A673 (cell line): ENCODE measurements around the gene ASZ1.

Experiments used
- EZH2 ChIP-seq: fragments of 200-600 bp; sonication (generic); IDR thresholded peaks from 2 replicates; pipeline ENCODE4 v1.6.1; 2017; ENCODE audit warnings: borderline replicate concordance, low read depth, mild to moderate bottlenecking, mixed read lengths, antibody characterized with exemption, low read length; ENCODE audit not compliant: poor library complexity, severe bottlenecking
- TF ChIP-seq, protein P1 (sequence below): fragments of 300-800, 200-600 bp; sonication (generic); conservative IDR thresholded peaks from 2 replicates; pipeline ENCODE4 v1.5.1; 2017; ENCODE audit warnings: low read depth, mild to moderate bottlenecking, antibody characterized with exemption, low read length, moderate library complexity, mixed read lengths

DNA sequence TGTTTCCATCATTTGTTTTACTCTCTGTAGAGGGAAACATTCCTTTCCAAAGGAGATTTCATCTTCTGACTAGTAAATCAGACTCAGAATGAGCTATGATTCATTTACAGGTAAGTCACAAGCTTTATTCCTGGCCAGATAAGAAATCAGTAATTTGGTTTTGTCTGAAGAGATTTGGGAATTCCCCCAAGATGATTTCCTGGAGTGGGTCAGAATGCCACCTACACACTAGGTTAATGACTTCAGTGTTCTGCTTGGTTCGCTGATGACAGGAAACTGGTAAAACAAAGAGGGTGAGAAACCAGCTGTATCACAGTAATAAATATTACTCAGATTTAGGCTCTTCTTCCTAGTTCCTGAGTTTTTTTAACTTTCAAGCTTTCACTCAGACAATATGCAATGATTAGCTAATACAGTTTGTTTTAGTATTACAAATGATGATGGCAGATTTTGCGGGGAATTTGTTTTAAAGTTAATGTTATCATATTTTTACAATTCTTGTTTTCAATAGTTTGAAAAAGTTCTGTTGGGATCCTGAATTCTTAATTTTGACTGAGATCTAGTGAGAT lies 8.3 kb upstream of the ASZ1 start:
- TF ChIP-seq EZH2, result no peak
- TF ChIP-seq, protein P1, sequence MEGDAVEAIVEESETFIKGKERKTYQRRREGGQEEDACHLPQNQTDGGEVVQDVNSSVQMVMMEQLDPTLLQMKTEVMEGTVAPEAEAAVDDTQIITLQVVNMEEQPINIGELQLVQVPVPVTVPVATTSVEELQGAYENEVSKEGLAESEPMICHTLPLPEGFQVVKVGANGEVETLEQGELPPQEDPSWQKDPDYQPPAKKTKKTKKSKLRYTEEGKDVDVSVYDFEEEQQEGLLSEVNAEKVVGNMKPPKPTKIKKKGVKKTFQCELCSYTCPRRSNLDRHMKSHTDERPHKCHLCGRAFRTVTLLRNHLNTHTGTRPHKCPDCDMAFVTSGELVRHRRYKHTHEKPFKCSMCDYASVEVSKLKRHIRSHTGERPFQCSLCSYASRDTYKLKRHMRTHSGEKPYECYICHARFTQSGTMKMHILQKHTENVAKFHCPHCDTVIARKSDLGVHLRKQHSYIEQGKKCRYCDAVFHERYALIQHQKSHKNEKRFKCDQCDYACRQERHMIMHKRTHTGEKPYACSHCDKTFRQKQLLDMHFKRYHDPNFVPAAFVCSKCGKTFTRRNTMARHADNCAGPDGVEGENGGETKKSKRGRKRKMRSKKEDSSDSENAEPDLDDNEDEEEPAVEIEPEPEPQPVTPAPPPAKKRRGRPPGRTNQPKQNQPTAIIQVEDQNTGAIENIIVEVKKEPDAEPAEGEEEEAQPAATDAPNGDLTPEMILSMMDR, result no peak
